CD4-positive, alpha-beta T cell treated with Interleukin-6 at 100 ng/mL for 8 hours (primary cell): ENCODE measurements around the gene EPB41L4A.
A peak's percentile ranks its signal among the peaks of the same experiment; 100 is the strongest.

Experiments used
- DNase-seq: peaks from one replicate; pipeline ENCODE4 v3.0.0-alpha.2; 2020; ENCODE audit warnings: mixed read lengths, low spot score

Gene EPB41L4A

GRCh38 chr5:112205846-112206245 is 213.2 kb downstream of the EPB41L4A start:
- DNase-seq, result no peak

DNA sequence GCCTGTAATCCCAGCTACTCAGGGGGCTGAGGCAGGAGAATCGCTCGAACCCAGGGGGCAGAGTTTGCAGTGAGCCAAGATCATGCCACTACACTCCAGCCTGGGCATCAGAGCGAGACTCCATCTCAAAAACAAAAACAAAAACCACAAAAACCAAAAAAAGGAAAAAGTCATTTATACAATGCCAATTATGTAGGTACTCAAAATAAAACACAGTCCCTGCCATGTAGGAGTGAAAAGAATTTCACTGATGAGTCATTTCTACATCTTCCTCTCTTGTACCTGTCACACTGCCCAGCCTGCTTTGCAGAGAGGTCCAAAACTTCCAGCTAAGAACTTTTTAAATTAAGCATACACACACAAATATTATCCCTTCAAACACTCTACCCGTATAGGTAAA is 215.8 kb downstream of the EPB41L4A start:
- no peak for DNase-seq

DNA sequence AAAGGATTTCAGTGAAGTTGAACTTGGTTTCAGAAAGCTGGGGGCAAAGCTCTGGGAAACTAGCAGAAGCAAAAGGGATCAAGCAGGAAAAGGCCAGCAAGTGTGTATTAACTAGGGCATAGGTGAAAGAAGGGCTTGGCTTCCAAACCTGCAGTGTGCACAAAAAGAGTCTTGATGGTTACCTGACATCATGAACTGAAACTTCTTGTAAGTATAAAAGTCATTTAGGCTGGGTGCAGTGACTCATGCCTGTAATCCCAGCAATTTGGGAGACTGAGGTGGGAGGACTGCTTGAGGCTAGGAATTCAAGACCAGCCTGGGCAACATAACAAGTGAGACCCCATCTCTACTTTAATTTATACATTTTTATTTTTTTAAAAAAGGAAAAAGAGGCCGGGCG is 216.4 kb downstream of the EPB41L4A start:
- no peak for DNase-seq

DNA sequence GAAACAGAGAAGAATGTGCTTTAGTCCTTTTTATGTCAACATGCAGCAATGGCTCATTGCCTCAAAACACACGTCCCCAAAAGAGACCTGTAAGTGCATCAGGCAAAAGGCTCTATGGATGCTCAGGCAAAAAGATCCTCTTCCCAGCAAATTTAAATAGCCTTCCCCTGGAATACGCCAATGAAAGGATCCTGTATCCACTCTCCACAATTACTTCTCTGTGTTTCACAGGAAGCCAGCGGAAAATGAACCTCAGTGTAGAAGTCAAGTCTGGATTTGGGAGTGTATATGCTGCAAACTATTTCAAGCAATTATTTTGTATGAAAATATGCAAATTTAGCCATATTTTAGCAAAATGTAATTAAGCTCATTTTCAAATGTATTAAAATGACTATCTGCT is 217.9 kb downstream of the EPB41L4A start:
- DNase-seq, result no peak

DNA sequence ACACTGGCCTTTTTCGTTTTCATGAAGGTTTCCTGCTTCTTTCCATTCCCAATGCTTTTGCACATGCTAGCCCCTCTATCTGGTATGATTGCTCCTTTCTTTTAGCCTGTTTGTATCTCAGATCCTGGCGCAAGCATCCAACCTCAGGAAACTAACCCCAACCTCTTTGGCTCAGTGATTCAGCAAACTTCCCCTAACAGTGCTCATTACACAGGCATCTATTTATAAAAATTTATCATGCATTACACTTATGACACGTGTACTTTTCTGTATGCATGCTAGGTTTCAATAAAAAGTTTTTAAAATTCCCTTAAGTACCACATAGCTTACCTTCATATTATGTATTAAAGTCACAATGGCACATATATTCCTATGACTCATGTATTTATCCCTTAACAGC is 218.9 kb downstream of the EPB41L4A start:
- DNase-seq, result no peak

DNA sequence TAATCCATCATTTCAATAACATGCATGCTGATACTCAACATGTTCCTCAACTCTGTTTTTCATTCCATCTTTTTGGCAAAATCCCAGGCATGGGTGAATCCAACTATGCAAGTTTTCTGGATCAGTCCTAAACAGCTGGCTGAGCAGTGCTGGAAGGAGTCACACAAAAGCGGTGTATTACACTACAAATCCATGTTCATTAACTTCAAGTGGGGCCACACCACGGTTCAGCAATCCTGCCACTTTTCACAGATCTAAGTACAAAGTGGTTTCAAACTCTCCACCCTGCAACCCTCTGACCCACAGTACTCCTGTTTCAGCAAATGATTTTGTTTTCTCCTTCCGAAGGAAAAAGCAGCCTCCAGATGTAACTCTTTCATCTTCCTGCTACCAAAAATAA is 222.5 kb downstream of the EPB41L4A start:
- DNase-seq, result no peak

GRCh38 chr5:112195924-112196323 is 223.2 kb downstream of the EPB41L4A start:
- DNase-seq, result no peak

GRCh38 chr5:112192866-112193265 is 226.2 kb downstream of the EPB41L4A start:
- DNase-seq, result no peak

GRCh38 chr5:112192072-112192471 is 227.0 kb downstream of the EPB41L4A start:
- no peak for DNase-seq

DNA sequence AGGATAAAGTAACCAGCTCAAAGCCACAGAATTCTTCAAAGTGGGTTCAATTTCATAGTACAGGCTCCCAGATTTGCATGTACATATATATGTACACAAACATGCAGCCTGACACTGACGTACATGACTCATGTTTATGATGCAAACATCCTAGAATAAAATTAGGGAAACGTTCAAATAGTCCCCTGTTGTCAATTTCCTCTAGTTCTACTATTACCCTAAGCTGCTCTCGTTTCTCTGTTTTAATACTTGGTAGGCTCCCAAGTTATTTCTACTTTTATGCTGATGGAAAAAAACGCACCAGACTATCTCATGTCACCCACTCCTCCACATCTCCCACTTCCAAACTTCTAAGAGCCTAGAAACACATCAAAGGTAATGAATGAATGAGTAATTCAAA is 229.7 kb downstream of the EPB41L4A start:
- DNase-seq, result no peak

DNA sequence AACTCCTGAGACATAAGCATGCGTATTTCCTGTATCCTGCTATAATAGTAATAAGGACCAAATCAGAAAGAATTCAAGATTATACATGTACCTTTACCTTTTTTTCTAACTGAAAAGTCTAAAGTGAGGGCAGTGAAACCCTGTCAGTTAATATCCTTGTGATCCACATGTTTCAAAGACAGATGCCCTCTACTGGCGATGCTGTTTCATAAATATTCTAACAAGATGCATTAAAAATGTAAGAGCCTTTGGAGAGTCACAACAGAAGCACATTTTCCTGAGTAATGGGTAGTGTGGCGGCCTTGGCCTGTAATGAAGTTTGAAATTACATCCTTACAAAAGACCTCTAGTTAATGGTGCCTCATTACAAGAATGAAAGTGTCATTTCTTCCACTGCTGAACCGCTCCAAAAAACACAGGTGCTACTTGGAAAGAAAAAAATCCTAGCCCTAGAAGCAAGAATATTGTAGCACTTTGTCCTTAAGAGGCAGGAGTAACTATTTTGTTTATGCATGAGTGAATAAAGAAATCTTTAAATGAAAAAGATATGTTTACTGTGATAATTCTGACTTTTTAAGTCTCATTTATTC is 232.6 kb downstream of the EPB41L4A start:
- DNase-seq, result peak; percentile 8

- no peak for DNase-seq
These were observed 235.2 kb downstream of the EPB41L4A start for GRCh38 chr5:112183874-112184273.

- no peak for DNase-seq
These were observed 235.9 kb downstream of the EPB41L4A start for GRCh38 chr5:112183103-112183711.

DNA sequence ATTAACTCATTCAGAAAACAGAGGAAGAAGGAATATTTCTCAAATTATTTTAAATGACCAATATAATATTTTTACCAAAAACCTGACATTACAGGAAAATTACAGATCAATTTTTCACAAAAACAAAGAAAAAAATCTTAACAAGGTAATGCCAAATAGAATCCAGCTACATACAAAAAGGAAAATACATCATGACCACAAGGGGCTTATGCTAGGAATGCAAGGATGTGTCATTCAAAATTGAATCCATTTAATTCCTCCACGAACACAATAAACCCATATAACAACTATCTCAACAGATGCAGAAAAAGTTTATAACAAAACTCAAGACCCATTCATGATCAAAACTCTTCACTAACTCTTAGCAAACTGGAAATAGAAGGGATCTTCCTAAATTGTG is 239.8 kb downstream of the EPB41L4A start:
- no peak for DNase-seq

GRCh38 chr5:112174959-112175594 is 244.0 kb downstream of the EPB41L4A start:
- peak; percentile 27 for DNase-seq

DNA sequence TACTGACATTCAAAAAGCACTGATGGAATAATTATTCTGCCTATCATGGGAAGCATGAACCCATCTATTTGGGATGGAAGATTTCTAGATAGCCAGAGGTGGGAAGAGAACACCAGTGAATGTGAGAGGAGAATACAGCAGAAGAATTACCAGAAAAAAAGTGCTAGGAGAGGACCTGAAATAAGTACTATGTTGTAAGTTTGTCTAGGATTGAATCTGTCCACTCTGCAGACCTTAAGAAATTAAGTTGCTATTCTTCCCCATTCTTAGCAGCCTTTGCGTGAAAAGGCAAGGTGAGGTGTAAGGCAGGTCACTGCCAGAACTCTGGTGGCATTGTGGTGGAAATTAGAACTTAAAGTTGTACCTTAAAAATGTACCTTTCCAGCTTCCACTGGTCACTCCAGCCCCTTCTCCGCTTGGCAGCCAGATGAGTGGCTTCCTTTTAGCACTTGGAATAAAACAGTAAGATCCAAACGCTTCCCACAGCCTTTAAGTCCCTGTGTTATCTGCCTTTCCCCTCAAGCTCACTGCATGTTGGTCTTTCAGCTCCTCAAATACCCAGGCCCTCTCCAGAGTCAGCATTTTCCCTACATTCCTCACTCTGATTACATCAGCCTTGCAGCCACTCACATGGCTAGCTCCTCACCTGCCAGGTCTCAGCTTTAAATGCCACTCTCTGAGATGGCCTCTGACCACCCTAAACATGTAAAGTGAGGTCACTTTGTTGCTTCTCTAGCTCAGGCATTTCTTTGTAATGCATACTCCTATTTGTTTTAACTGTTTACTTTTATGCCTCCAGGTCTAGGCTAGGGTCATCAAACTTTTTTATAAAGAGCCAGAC is 253.0 kb downstream of the EPB41L4A start:
- DNase-seq, result no peak

- DNase-seq, result no peak
These were observed 253.7 kb downstream of the EPB41L4A start for GRCh38 chr5:112165399-112165798.

- no peak for DNase-seq
These were observed 255.6 kb downstream of the EPB41L4A start for GRCh38 chr5:112163435-112163834.

DNA sequence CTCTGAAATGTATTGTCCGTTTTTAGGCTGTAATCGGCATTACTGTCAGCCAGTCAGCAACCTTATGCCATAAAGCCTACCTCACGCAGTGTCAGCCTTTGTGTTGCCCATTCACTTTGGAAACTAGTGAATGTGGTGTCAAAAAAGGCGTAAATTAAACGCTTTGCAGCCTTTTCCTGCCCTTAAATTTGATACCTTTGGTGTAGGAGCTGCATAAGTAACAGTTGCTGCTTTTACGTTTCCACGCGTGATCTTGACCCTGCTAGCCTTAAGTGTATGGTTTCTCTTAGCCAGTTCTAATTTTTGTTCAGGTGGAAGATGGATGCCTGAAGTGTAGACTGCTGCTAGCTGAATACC is 257.7 kb downstream of the EPB41L4A start:
- DNase-seq, result no peak

DNA sequence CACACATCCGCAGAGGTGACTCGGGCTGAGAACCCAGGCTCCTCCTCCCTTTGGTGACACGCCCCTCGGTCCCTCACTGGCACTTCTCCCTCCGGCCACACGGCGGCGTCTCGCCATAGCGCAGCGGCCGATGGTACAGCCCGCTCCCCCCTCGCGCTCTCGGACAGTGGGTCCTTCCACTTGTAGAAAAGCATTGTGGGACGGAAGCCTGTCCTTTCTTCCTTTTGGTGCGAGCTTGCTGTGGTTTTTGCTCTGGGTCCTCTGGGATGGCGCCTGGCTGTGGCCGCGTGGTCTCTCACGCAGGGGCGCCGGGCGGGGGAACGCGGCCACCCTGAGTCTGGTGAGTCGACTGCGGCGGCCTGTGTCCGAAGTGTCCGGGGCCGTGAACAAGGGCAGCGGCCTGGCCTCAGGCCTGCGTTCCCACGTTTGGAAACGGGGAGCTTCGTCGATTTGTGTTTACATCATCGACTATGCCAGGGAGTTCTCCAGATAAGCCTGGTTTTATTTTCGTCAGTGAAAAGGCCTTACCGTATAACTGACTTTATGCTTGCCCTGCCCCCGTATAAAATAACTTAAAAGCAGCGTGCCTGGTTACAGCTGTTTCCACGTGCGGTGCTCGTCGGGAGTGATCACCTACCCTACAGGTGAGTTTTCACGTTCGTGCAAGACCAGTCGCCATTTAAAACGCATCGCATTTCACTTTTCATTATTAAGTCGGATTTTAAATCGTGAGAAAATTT is 258.3 kb downstream of the EPB41L4A start:
- peak; percentile 83 for DNase-seq

GRCh38 chr5:112159435-112159834 is 259.6 kb downstream of the EPB41L4A start:
- DNase-seq, result no peak

DNA sequence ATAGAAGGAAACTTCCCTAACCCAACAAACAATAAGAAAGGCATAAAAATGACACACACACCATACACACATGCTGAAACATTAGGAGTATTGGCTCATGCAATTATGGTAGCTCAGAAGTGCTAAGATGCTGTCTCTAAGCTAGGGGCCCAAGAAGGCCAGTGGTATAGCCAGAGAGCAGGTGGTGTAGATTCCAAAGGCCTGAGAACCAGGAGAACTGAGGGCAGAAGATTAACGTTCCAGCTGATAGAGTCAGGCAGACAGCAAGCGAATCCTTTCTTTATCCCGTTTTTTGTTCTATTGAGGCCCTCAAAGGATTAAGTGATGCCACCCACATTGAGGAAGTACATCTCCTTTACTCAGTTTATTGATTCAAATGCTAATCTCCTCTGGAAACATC is 262.9 kb downstream of the EPB41L4A start:
- DNase-seq, result no peak
